B cell (primary cell): Measurements from ENCODE around the gene KLHL30. TPM values are rescaled to one million over a fixed set of nuclear protein-coding genes. Genes with fewer than 3 reads are reported as not detected.
A peak's percentile ranks its signal among the peaks of the same experiment; 100 is the strongest.

Experiments used
- ATAC-seq: fragments of 200-7000 bp; cut with Tn5 transposase; one replicate; pipeline ENCODE4 v1.10.0; 2021; ENCODE audit warnings: low read depth, mild to moderate bottlenecking, moderate number of reproducible peaks, moderate library complexity
- CTCF ChIA-PET: fragments of 350-600 bp; sonication (Branson Sonifier 250); formaldehyde crosslinking; loops from one replicate; lab custom pipeline; 2021; ENCODE audit warnings: antibody characterized with exemption, inconsistent platforms; lab: Charles Lee
- POLR2A ChIA-PET: fragments of 350-600 bp; sonication (Branson Sonifier 250); formaldehyde crosslinking; loops from one replicate; lab custom pipeline; 2021; ENCODE audit warnings: antibody characterized with exemption; lab: Charles Lee
- DNase-seq: peaks from one replicate; pipeline ENCODE4 v3.0.0; 2013
- H2AFZ ChIP-seq: 2 replicates; pipeline ENCODE4 v1.6.1; 2012; ENCODE audit warnings: mild to moderate bottlenecking, low read depth, low read length; ENCODE audit not compliant: insufficient read depth, poor library complexity, severe bottlenecking
- H3K27ac ChIP-seq, 2 donors: 1 replicate in 1 of 2; 2 replicates in 1 of 2; pipeline ENCODE4 v1.5.1; 2012 to 2013; ENCODE audit warnings: low read length in 2 of 2, mild to moderate bottlenecking in 2 of 2, moderate library complexity in 1 of 2
- H3K27me3 ChIP-seq, 4 experiments: fragments of 200-600 bp in 1 of 4; sonication (generic) in 1 of 4; replicated peaks in 1 of 4; 1 replicate in 2 of 4; 2 replicates in 2 of 4; pipeline versions ENCODE4 v1.6.1 to v1.7.0; 2013 to 2016; ENCODE audit warnings: low read length in 3 of 4, mild to moderate bottlenecking in 2 of 4, mixed read lengths in 1 of 4, moderate library complexity in 1 of 4; ENCODE audit not compliant: insufficient read depth in 4 of 4, control insufficient read depth in 3 of 4; ENCODE audit errors: control extremely low read depth in 1 of 4
- H3K36me3 ChIP-seq, 2 experiments: replicated peaks in 1 of 2; 1 replicate in 1 of 2; 2 replicates in 1 of 2; pipeline versions ENCODE4 v1.6.1 to v1.7.1; 2013; ENCODE audit warnings: low read length in 1 of 2; ENCODE audit not compliant: insufficient read depth in 2 of 2, control insufficient read depth in 1 of 2; ENCODE audit errors: control extremely low read depth in 1 of 2, extremely low read depth in 1 of 2
- H3K4me1 ChIP-seq, 2 donors: fragments of 200-600 bp in 1 of 2; sonication (generic) in 1 of 2; 1 replicate in 1 of 2; 2 replicates in 1 of 2; pipeline versions ENCODE4 v1.5.1 to v1.6.1; 2013 to 2017; ENCODE audit warnings: low read length in 2 of 2; ENCODE audit not compliant: control insufficient read depth in 2 of 2, insufficient read depth in 2 of 2
- H3K4me2 ChIP-seq: replicated peaks from 2 replicates; pipeline ENCODE3; 2012; ENCODE audit warnings: mild to moderate bottlenecking, low read depth, low read length; ENCODE audit not compliant: poor library complexity, severe bottlenecking
- H3K4me3 ChIP-seq, 5 experiments: fragments of 200-600 bp in 1 of 5; sonication (generic) in 1 of 5; 1 replicate in 3 of 5; 2 replicates in 2 of 5; pipeline versions ENCODE4 v1.5.1 to v1.7.0; 2011 to 2016; ENCODE audit warnings: low read length in 4 of 5, mild to moderate bottlenecking in 4 of 5, low read depth in 2 of 5, control low read depth in 1 of 5, moderate library complexity in 1 of 5; ENCODE audit not compliant: insufficient read depth in 1 of 5; ENCODE audit errors: control extremely low read depth in 1 of 5, extremely low read depth in 1 of 5
- H3K79me2 ChIP-seq: fragments of 200-600 bp; sonication (generic); one replicate; pipeline ENCODE4 v1.6.0; 2016; ENCODE audit warnings: low read length; ENCODE audit not compliant: control insufficient read depth, insufficient read depth
- H3K9ac ChIP-seq: fragments of 200-600 bp; sonication (generic); 2 replicates; pipeline ENCODE4 v1.6.1; 2017; ENCODE audit warnings: mild to moderate bottlenecking, low read length, moderate library complexity
- H3K9me3 ChIP-seq, 3 donors: one replicate each; pipeline versions ENCODE4 v1.6.1 to v1.7.1; 2013; ENCODE audit warnings: low read length in 2 of 3; ENCODE audit not compliant: control insufficient read depth in 2 of 3, insufficient read depth in 1 of 3; ENCODE audit errors: control extremely low read depth in 1 of 3
- H4K20me1 ChIP-seq: 2 replicates; pipeline ENCODE4 v1.6.0; 2012; ENCODE audit warnings: mild to moderate bottlenecking, low read length; ENCODE audit not compliant: insufficient read depth, control insufficient read depth, poor library complexity, severe bottlenecking
- H3K27ac Mint-ChIP-seq: one replicate; pipeline ENCODE4 v1.8.0; 2021; ENCODE audit warnings: mixed read lengths
- H3K27me3 Mint-ChIP-seq: one replicate; pipeline ENCODE4 v1.8.0; 2021; ENCODE audit warnings: mixed read lengths
- H3K4me1 Mint-ChIP-seq: one replicate; pipeline ENCODE4 v1.8.0; 2021; ENCODE audit warnings: mixed read lengths
- H3K4me3 Mint-ChIP-seq: one replicate; pipeline ENCODE4 v1.8.0; 2021; ENCODE audit warnings: mixed read lengths
- H3K9me3 Mint-ChIP-seq: one replicate; pipeline ENCODE4 v1.8.0; 2022; ENCODE audit warnings: mixed read lengths; ENCODE audit not compliant: insufficient read depth
- CTCF ChIP-seq: fragments of 200-600 bp; IDR thresholded peaks from one replicate; pipeline ENCODE4 v1.8.0; 2022; ENCODE audit warnings: antibody characterized with exemption, mild to moderate bottlenecking
- EZH2 ChIP-seq: IDR thresholded peaks from 2 replicates; pipeline ENCODE4 v1.6.1; 2012; ENCODE audit warnings: borderline replicate concordance, low read depth, mild to moderate bottlenecking, moderate library complexity, low read length; ENCODE audit not compliant: insufficient read depth, poor library complexity, severe bottlenecking
- WGBS: methylation state at CpG from one replicate; pipeline ENCODE4 v1.1.5; 2013; ENCODE audit warnings: missing lambda C conversion rate; ENCODE audit not compliant: insufficient coverage; 5-methylcytosine and 5-hydroxymethylcytosine counted together
- intact Hi-C: fragments of 100-400 bp; cut with micrococcal nuclease; formaldehyde crosslinking; loops from one replicate; pipeline ENCODE4 v1.10.0; 2022
- polyA plus RNA-seq: library from polyadenylated mRNA; depleted of rRNA; stranded (reverse); fragments of >200 nt; gene quantifications from 2 replicates; pipeline ENCODE4 v1.2.3, GENCODE V29; 2012
- total RNA-seq, 2 donors: library from RNA; stranded (reverse); fragments of 120-200 nt in 1 of 2; gene quantifications; 1 replicate in 1 of 2; 2 replicates in 1 of 2; pipeline versions ENCODE4 v1.2.3 to v1.2.4, GENCODE V29; 2013 to 2022

Gene KLHL30
- total and polyA plus RNA-seq, 2 donors (not counting 1 experiment from before 2014, with no cell fraction given), result not detected

DNA sequence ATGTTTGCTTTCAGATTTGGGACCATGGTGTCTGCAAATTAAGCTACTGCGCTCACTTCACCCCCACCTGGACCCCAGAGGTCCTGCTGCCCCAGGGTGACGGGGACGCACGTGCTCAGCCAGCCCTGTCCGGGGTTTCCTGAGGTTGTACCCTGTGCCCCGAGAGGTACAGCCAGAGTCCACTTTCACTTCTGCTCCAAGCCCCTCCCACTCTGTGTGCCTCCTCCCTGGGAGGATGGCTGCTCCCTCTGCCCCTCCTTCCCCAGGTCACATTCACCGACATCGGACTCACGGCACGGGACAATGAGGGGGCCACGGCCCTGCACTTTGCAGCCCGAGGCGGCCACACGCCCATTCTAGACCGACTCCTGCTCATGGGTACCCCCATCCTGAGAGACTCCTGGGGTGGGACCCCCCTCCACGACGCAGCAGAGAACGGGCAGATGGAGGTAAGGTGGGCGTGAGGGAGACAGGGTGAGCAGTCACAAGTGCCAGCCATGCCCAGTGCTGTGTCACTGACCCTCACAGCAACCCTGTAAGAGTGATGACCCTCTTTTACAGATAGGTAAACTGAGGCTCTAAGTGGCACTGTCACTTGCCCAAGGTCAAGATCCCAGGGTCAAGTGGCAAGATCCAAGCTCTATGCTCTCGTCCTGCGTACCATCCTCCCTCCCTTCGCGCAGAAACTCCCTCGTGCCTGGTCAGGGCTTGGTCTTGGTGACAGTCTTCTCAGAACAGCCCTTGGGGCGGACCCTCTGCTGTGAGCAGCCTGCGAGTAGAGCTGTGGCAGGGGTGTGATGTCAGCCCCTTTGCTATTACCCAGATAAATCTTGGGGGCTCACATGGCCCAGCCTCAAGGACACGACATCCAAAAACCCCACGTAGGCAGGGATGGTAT is 30.7 kb upstream of the KLHL30 start:
- H3K4me2 ChIP-seq, result peak overlapping the region; percentile 81
- H3K4me1 ChIP-seq, result peaks cover 35 to 45% of the 10 kb centered on the region in 2 donors
- DNase-seq (peak; percentile 89), ATAC-seq (peak; percentile 94)
- H3K79me2 ChIP-seq, result no peaks in the 10 kb centered on the region
- intact Hi-C loops, result loop anchor here (1.0 to 2.0 kb wide), 3 partner anchors 9 to 139 kb away; partner anchors contain the start of gene SCLY
- CTCF ChIA-PET, result interaction anchor here (1.0 to 1.9 kb wide), 4 partner anchors 17 to 250 kb away, joined by 3 to 8 read pairs (median 4); no protein-coding TSS in a partner anchor
- Mint-ChIP-seq H3K4me3 (peak overlapping the region; percentile 94), H3K4me1 (peaks cover 29% of the 10 kb centered on the region), H3K27me3 (no peaks in the 10 kb centered on the region), H3K27ac (peak overlapping the region; percentile 92), H3K9me3 (peaks cover 1% of the 10 kb centered on the region)
- WGBS, result 54% methylated on average over 19 of the region's 28 CpGs
- TF ChIP-seq EZH2, result no peak
- peak; percentile 1 for TF ChIP-seq CTCF
- H3K9me3 ChIP-seq, result peaks cover 0 to 9% (median under 1%) of the 10 kb centered on the region in 3 donors
- peak overlapping the region in 4 of 5 experiments; percentile 26 to 62 (median 34) for H3K4me3 ChIP-seq
- H4K20me1 ChIP-seq, result no peaks in the 10 kb centered on the region
- H3K27me3 ChIP-seq, result no peaks in the 10 kb centered on the region
- H3K27ac ChIP-seq, result peak overlapping the region; percentile 44 to 71
- H3K36me3 ChIP-seq, result no peaks in the 10 kb centered on the region
- H3K9ac ChIP-seq, result peak overlapping the region; percentile 59
- POLR2A ChIA-PET, result interaction anchor here (0.6 to 1.2 kb wide), 5 partner anchors 8 to 291 kb away, joined by 3 to 5 read pairs (median 4); partner anchors contain the start of gene ESPNL
- H2AFZ ChIP-seq, result peak overlapping the region; percentile 75
